Gastroesophageal sphincter (tissue), 3 donors: ENCODE measurements around the gene MYBPH.

Source experiments
- CTCF ChIP-seq, 4 experiments: fragments of 200-600 bp in 2 of 4; fragments of 450-650 bp in 2 of 4; sonication (generic) in 1 of 4; IDR thresholded peaks; one replicate each; pipeline ENCODE4 v1.5.1; 2017 to 2019; ENCODE audit warnings: antibody characterized with exemption in 4 of 4, mild to moderate bottlenecking in 2 of 4, moderate library complexity in 2 of 4
- EP300 ChIP-seq: sonication (generic); formaldehyde crosslinking; IDR thresholded peaks from one replicate; pipeline ENCODE4 v1.6.1; 2017; ENCODE audit warnings: antibody characterized with exemption, mild to moderate bottlenecking
- POLR2A ChIP-seq, 2 donors: fragments of 450-650 bp; IDR thresholded peaks; one replicate each; pipeline ENCODE4 v1.6.1; 2017; ENCODE audit warnings: antibody characterized with exemption in 2 of 2, mild to moderate bottlenecking in 2 of 2, moderate library complexity in 1 of 2
- POLR2AphosphoS5 ChIP-seq: sonication (generic); formaldehyde crosslinking; IDR thresholded peaks from one replicate; pipeline ENCODE4 v1.6.1; 2017; ENCODE audit warnings: antibody characterized with exemption

DNA sequence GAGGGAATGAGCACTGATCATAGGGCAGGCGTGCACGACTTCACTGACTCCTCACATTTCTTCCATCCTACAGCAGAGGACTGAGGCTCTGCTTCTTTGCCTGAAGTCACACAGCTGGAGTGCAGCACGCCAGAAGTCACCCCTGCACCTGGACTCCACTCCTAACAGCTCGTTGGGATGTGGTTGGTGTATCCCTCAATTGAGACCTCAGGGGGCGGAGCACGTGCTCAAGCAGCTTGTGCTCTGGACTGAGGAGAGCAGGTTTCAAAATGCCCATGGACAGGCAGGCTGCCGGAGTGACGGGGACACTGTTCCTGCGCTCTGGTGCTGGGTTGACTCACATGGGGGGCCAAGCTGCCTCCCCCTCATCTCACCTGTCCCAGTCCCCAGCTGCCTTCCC is 39.9 kb upstream of the MYBPH start:
- TF ChIP-seq CTCF (IDR thresholded peaks at IDR 0.05) (no peak), POLR2AphosphoS5 (no peak), POLR2A (IDR thresholded peaks at IDR 0.05) (no peak), EP300 (no peak)
